GM19468 (cell line): ENCODE measurements around the gene SLC25A13.

ENCODE experiments used
- ATAC-seq: cut with Tn5 transposase; IDR thresholded peaks from one replicate; pipeline ENCODE4 v1.9.1; 2021; ENCODE audit warnings: mild to moderate bottlenecking, moderate library complexity, moderate number of reproducible peaks; ENCODE audit not compliant: unreplicated experiment; ENCODE audit errors: extremely low read depth

SLC25A13 gene

GRCh38 chr7:96246919-96247318 lies 75.0 kb downstream of the SLC25A13 start:
- no peak for ATAC-seq

- ATAC-seq: no peak
These were observed 77.0 kb downstream of the SLC25A13 start for GRCh38 chr7:96244992-96245292.

- ATAC-seq: no peak
These were observed 77.5 kb downstream of the SLC25A13 start for GRCh38 chr7:96244244-96244991.

- ATAC-seq: no peak
These were observed 78.7 kb downstream of the SLC25A13 start for GRCh38 chr7:96243241-96243640.

- no peak for ATAC-seq
These were observed 80.0 kb downstream of the SLC25A13 start for GRCh38 chr7:96241855-96242254.

GRCh38 chr7:96238976-96239766 lies 82.7 kb downstream of the SLC25A13 start:
- no peak for ATAC-seq

- no peak for ATAC-seq
These were observed 83.4 kb downstream of the SLC25A13 start for GRCh38 chr7:96238474-96238873.

GRCh38 chr7:96237040-96237439 lies 84.9 kb downstream of the SLC25A13 start:
- no peak for ATAC-seq

GRCh38 chr7:96236198-96237039 lies 85.5 kb downstream of the SLC25A13 start:
- no peak for ATAC-seq

GRCh38 chr7:96235281-96235680 lies 86.6 kb downstream of the SLC25A13 start:
- no peak for ATAC-seq

- no peak for ATAC-seq
These were observed 88.3 kb downstream of the SLC25A13 start for GRCh38 chr7:96233528-96234154.

GRCh38 chr7:96233084-96233483 lies 88.8 kb downstream of the SLC25A13 start:
- ATAC-seq: no peak

GRCh38 chr7:96228760-96229159 lies 93.1 kb downstream of the SLC25A13 start:
- ATAC-seq: no peak

GRCh38 chr7:96225251-96225650 lies 96.6 kb downstream of the SLC25A13 start:
- no peak for ATAC-seq

GRCh38 chr7:96224685-96225084 lies 97.2 kb downstream of the SLC25A13 start:
- ATAC-seq: no peak

- ATAC-seq: no peak
These were observed 97.8 kb downstream of the SLC25A13 start for GRCh38 chr7:96224073-96224472.

GRCh38 chr7:96221888-96222287 lies 100.0 kb downstream of the SLC25A13 start:
- no peak for ATAC-seq

- ATAC-seq: no peak
These were observed 102.3 kb downstream of the SLC25A13 start for GRCh38 chr7:96219378-96220130.

- no peak for ATAC-seq
These were observed 103.1 kb downstream of the SLC25A13 start for GRCh38 chr7:96218664-96219243.
